Cardiac muscle cell (in vitro differentiated cells and primary cell): ENCODE results near the gene IRAK1. TPM values are rescaled to one million over a fixed set of nuclear protein-coding genes. Genes with fewer than 3 reads are reported as not detected.

Source experiments
- DNase-seq, 2 donors: peaks; one replicate each; pipeline versions ENCODE4 v3.0.0 to v3.0.0-alpha.2; 2010 to 2017; ENCODE audit warnings: low read depth in 1 of 2, low spot score in 1 of 2
- H3K27ac ChIP-seq: fragments of 200-600 bp; sonication (generic); 2 replicates; pipeline ENCODE4 v1.5.1; 2016
- H3K27me3 ChIP-seq: fragments of 200-600 bp; sonication (generic); 2 replicates; pipeline ENCODE4 v1.6.0; 2016; ENCODE audit warnings: control low read depth
- H3K36me3 ChIP-seq: fragments of 200-600 bp; sonication (generic); 2 replicates; pipeline ENCODE4 v1.5.1; 2016; ENCODE audit warnings: control low read depth
- H3K4me1 ChIP-seq: fragments of 200-600 bp; sonication (generic); 2 replicates; pipeline ENCODE4 v1.8.1; 2017; ENCODE audit warnings: low read depth, mild to moderate bottlenecking, mixed run types
- H3K4me3 ChIP-seq: fragments of 200-600 bp; sonication (generic); 2 replicates; pipeline ENCODE4 v1.5.1; 2016; ENCODE audit warnings: mild to moderate bottlenecking
- H3K9me3 ChIP-seq: fragments of 200-600 bp; sonication (generic); 2 replicates; pipeline ENCODE4 v1.5.1; 2017; ENCODE audit warnings: low read depth, mild to moderate bottlenecking, control low read depth
- polyA plus RNA-seq: library from polyadenylated mRNA; unstranded; fragments of >200 nt; fragmentation: Nextera tagmentation; extraction: Ambion mirVana; gene quantifications from 2 replicates; pipeline ENCODE4 v1.2.1, GENCODE V29; 2016
- total RNA-seq: library from RNA; depleted of rRNA; stranded (reverse); fragments of >200 nt; gene quantifications from 2 replicates; pipeline ENCODE4 v1.2.3, GENCODE V29; 2016
- TF ChIP-seq, protein P1 (sequence below): IDR thresholded peaks from 2 replicates; pipeline ENCODE4 v1.5.1; 2012; ENCODE audit warnings: low read depth, mild to moderate bottlenecking, low read length

Gene IRAK1
- total and polyA plus RNA-seq, 2 experiments from 2014 or later: 22.7 to 31.1 TPM

DNA sequence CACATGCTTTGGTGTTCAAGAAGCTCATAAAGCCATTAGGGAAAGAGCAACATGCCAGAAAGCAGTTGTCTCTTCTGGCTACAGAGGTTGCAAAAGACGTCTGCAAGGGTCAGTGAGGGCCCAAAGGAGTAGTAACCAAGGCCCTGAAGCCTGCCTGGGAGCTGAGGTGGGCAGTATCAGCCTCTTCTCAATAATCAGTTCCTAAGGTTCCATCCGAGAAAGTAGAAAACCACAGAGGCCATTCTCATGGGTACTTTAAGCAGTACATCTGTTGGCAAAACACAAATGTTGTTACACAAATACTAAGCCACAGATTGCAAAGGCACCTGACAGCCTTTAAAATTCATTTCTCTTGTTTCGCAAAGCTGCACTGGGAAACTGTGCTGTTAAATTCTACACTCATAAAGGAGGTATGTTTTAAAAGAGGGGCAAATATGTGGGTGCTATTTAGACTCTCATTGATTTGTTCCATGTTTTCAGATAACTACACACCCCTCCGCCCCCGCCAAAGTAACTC lies 40.1 kb upstream of the IRAK1 start:
- Histone ChIP-seq H3K27ac (no peak overlapping the region), H3K4me1 (no peaks in the 10 kb centered on the region), H3K4me3 (no peak overlapping the region), H3K27me3 (no peaks in the 10 kb centered on the region), H3K36me3 (no peaks in the 10 kb centered on the region), H3K9me3 (no peaks in the 10 kb centered on the region)
- DNase-seq: no peak
- TF ChIP-seq, protein P1, sequence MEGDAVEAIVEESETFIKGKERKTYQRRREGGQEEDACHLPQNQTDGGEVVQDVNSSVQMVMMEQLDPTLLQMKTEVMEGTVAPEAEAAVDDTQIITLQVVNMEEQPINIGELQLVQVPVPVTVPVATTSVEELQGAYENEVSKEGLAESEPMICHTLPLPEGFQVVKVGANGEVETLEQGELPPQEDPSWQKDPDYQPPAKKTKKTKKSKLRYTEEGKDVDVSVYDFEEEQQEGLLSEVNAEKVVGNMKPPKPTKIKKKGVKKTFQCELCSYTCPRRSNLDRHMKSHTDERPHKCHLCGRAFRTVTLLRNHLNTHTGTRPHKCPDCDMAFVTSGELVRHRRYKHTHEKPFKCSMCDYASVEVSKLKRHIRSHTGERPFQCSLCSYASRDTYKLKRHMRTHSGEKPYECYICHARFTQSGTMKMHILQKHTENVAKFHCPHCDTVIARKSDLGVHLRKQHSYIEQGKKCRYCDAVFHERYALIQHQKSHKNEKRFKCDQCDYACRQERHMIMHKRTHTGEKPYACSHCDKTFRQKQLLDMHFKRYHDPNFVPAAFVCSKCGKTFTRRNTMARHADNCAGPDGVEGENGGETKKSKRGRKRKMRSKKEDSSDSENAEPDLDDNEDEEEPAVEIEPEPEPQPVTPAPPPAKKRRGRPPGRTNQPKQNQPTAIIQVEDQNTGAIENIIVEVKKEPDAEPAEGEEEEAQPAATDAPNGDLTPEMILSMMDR: no peak

GRCh38 chrX:154059231-154059630 lies 39.5 kb upstream of the IRAK1 start:
- no peaks in the 10 kb centered on the region for H3K27me3 ChIP-seq
- no peak for DNase-seq
- TF ChIP-seq, protein P1: no peak
- H3K4me1 ChIP-seq: no peaks in the 10 kb centered on the region
- no peak overlapping the region for H3K4me3 ChIP-seq
- no peaks in the 10 kb centered on the region for H3K36me3 ChIP-seq
- no peaks in the 10 kb centered on the region for H3K9me3 ChIP-seq
- H3K27ac ChIP-seq: no peak overlapping the region

GRCh38 chrX:154058214-154058997 lies 38.7 kb upstream of the IRAK1 start:
- Histone ChIP-seq H3K9me3 (no peaks in the 10 kb centered on the region), H3K4me3 (no peak overlapping the region), H3K27me3 (no peaks in the 10 kb centered on the region), H3K4me1 (no peaks in the 10 kb centered on the region), H3K36me3 (no peaks in the 10 kb centered on the region), H3K27ac (no peak overlapping the region)
- no peak for DNase-seq
- TF ChIP-seq, protein P1: no peak

- Histone ChIP-seq H3K27me3 (no peaks in the 10 kb centered on the region), H3K4me3 (no peak overlapping the region), H3K4me1 (no peaks in the 10 kb centered on the region), H3K9me3 (no peaks in the 10 kb centered on the region), H3K36me3 (no peaks in the 10 kb centered on the region), H3K27ac (no peak overlapping the region)
- no peak for DNase-seq
- TF ChIP-seq, protein P1: no peak
These were observed 38.1 kb upstream of the IRAK1 start for GRCh38 chrX:154057791-154058190.

DNA sequence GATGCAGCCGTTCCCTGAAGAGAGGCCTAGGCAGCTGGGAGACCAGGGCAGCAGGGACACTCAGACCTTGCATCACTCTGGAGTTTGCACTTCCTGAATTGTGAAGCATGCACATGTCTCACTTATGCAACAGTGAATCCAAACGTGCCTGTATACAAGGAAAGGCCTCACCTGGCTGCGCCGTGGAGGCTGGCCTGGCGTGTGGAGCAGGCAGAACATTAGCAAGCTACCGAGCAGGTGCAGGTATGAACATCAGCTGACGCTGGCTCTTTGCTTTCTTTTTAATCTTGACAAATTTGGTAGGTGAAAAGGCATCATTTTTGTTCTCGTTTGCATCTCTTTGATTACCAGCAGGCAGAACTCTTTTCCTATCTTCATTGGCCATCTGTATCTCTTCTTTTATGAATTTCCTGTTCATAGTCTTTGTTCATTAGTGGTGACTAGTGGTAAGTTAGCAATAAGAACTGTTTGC lies 37.1 kb upstream of the IRAK1 start:
- no peaks in the 10 kb centered on the region for H3K36me3 ChIP-seq
- no peaks in the 10 kb centered on the region for H3K4me1 ChIP-seq
- no peaks in the 10 kb centered on the region for H3K27me3 ChIP-seq
- no peak overlapping the region for H3K4me3 ChIP-seq
- TF ChIP-seq, protein P1: no peak
- no peak for DNase-seq
- no peak overlapping the region for H3K27ac ChIP-seq
- no peaks in the 10 kb centered on the region for H3K9me3 ChIP-seq
